RWPE2 (cell line): ENCODE measurements around the gene MRO.

Source experiments
- ATAC-seq: fragments of 200-7000 bp; cut with Tn5 transposase; 3 replicates; pipeline ENCODE4 v1.9.1; 2021; ENCODE audit warnings: low read depth
- DNase-seq: peaks from one replicate; pipeline ENCODE4 v3.0.0-alpha.2; 2020; ENCODE audit warnings: low spot score
- H3K27ac ChIP-seq: fragments of 450-650 bp; 2 replicates; pipeline ENCODE4 v1.5.1; 2017; ENCODE audit warnings: mild to moderate bottlenecking; ENCODE audit not compliant: poor library complexity, severe bottlenecking
- H3K27me3 ChIP-seq: fragments of 250-450 bp; sonication (Bioruptor Pico); 2 replicates; pipeline ENCODE4 v1.5.1; 2021; ENCODE audit warnings: mild to moderate bottlenecking, moderate library complexity; ENCODE audit not compliant: insufficient read depth, poor library complexity, severe bottlenecking
- H3K36me3 ChIP-seq: fragments of 250-450 bp; sonication (Bioruptor Pico); 2 replicates; pipeline ENCODE4 v1.5.1; 2020; ENCODE audit warnings: low read depth, mild to moderate bottlenecking, moderate library complexity
- H3K4me1 ChIP-seq: fragments of 250-450 bp; sonication (Bioruptor Pico); 2 replicates; pipeline ENCODE4 v1.5.1; 2021; ENCODE audit warnings: mild to moderate bottlenecking, moderate library complexity; ENCODE audit not compliant: insufficient read depth, poor library complexity, severe bottlenecking
- H3K4me3 ChIP-seq: fragments of 250-450 bp; sonication (Bioruptor Pico); 2 replicates; pipeline ENCODE4 v1.5.1; 2021; ENCODE audit warnings: mild to moderate bottlenecking, moderate library complexity; ENCODE audit not compliant: severe bottlenecking
- H3K9me3 ChIP-seq: fragments of 250-450 bp; sonication (Bioruptor Pico); 2 replicates; pipeline ENCODE4 v1.5.1; 2021; ENCODE audit warnings: mild to moderate bottlenecking, moderate library complexity; ENCODE audit not compliant: severe bottlenecking
- TF ChIP-seq, protein P1 (sequence below): fragments of 450-650 bp; IDR thresholded peaks from one replicate; pipeline ENCODE4 v1.5.1; 2017; ENCODE audit warnings: mild to moderate bottlenecking, moderate library complexity; ENCODE audit not compliant: poor library complexity, severe bottlenecking

Gene MRO

DNA sequence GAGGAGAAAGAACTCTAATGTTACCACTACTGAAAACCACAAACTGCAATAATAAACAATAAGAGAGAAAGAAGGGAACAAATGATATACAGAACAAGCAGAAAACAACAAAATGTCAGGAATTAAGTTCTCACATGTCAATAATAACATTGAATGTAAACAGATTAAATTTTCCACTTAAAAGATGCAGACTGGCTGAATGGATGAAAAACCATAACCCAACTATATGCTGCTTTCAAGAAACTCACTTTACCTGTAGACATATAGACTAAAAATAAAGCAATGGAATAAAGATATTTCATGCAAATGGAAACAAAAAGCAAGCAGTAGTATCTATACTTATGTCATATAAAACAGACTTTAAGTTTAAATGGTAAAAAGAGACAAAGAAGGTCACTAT lies 50.4 kb downstream of the MRO start:
- no peaks in the 10 kb centered on the region for H3K36me3 ChIP-seq
- H3K27me3 ChIP-seq, result no peaks in the 10 kb centered on the region
- H3K9me3 ChIP-seq, result no peaks in the 10 kb centered on the region
- TF ChIP-seq, protein P1, sequence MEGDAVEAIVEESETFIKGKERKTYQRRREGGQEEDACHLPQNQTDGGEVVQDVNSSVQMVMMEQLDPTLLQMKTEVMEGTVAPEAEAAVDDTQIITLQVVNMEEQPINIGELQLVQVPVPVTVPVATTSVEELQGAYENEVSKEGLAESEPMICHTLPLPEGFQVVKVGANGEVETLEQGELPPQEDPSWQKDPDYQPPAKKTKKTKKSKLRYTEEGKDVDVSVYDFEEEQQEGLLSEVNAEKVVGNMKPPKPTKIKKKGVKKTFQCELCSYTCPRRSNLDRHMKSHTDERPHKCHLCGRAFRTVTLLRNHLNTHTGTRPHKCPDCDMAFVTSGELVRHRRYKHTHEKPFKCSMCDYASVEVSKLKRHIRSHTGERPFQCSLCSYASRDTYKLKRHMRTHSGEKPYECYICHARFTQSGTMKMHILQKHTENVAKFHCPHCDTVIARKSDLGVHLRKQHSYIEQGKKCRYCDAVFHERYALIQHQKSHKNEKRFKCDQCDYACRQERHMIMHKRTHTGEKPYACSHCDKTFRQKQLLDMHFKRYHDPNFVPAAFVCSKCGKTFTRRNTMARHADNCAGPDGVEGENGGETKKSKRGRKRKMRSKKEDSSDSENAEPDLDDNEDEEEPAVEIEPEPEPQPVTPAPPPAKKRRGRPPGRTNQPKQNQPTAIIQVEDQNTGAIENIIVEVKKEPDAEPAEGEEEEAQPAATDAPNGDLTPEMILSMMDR, result no peak
- ATAC-seq, result no peak
- no peak overlapping the region for H3K27ac ChIP-seq
- no peak overlapping the region for H3K4me3 ChIP-seq
- no peaks in the 10 kb centered on the region for H3K4me1 ChIP-seq
- no peak for DNase-seq

DNA sequence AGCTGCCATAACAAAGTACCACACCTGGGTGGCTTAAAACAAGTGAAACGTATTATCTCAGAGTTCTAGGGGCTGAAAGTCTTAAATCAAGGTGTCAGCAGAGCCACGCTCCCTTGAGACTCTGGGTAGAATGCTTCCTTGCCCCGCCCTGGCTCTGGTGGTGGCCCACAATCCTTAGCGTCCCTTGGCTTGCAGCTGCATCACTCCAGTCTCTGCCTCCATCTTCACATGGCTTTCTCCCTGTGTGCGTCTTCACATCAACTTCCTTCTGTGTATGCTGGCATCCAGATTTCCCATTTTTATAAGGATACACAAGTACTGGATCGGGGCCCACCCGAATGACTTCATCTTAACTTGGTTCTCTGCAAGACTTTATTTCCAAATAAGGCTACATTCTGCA lies 62.5 kb downstream of the MRO start:
- ATAC-seq (no peak), DNase-seq (no peak)
- TF ChIP-seq, protein P1, result no peak
- no peaks in the 10 kb centered on the region for H3K36me3 ChIP-seq
- H3K27ac ChIP-seq, result no peak overlapping the region
- no peaks in the 10 kb centered on the region for H3K4me1 ChIP-seq
- H3K9me3 ChIP-seq, result no peaks in the 10 kb centered on the region
- no peak overlapping the region for H3K4me3 ChIP-seq
- H3K27me3 ChIP-seq, result peaks cover 13% of the 10 kb centered on the region

DNA sequence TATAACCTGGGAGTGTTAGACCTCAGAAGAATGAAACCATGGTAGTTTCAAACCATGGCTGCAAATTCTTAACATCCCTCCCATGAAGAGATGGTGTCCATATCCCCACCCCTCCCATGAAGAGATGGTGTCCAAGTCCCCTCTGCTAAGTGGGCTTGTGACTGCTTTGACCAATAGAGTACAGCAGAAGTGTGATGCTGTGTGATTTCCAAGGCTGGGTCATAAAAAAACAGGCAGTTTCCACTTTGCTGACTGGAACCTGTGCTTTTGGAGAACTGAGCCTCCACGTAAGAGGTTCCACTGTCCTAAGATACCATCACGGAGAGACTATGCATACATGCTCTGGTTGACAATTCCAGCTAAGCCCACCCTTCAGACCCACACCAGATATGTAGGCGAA lies 65.5 kb downstream of the MRO start:
- no peaks in the 10 kb centered on the region for H3K9me3 ChIP-seq
- DNase-seq (no peak), ATAC-seq (no peak)
- H3K36me3 ChIP-seq, result no peaks in the 10 kb centered on the region
- H3K4me1 ChIP-seq, result no peaks in the 10 kb centered on the region
- H3K4me3 ChIP-seq, result no peak overlapping the region
- H3K27me3 ChIP-seq, result peaks cover 13% of the 10 kb centered on the region
- TF ChIP-seq, protein P1, result no peak
- H3K27ac ChIP-seq, result no peak overlapping the region

DNA sequence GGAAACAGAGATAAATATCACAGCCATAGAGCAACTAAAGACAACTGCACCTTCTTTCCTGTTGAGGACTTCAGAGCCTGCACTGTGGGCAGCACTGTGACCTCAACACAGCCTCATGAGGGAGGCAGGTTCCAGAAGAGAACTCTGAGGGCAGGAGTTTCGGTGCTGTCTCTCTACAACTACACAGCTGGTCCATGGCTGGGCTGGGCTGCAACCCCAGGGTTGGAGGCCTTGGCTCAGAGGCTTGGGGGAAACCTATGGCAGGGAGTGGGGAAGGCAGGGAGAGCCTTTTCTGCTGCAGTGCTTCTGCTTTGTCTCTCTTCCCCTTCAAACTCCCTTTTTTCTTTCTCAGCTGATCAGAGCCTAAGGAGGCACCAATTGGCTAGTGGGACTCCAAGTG lies 66.5 kb downstream of the MRO start:
- no peak overlapping the region for H3K27ac ChIP-seq
- TF ChIP-seq, protein P1, result no peak
- no peak overlapping the region for H3K4me3 ChIP-seq
- ATAC-seq (no peak), DNase-seq (no peak)
- H3K36me3 ChIP-seq, result no peaks in the 10 kb centered on the region
- H3K4me1 ChIP-seq, result no peaks in the 10 kb centered on the region
- H3K9me3 ChIP-seq, result no peaks in the 10 kb centered on the region
- H3K27me3 ChIP-seq, result peaks cover 7% of the 10 kb centered on the region

DNA sequence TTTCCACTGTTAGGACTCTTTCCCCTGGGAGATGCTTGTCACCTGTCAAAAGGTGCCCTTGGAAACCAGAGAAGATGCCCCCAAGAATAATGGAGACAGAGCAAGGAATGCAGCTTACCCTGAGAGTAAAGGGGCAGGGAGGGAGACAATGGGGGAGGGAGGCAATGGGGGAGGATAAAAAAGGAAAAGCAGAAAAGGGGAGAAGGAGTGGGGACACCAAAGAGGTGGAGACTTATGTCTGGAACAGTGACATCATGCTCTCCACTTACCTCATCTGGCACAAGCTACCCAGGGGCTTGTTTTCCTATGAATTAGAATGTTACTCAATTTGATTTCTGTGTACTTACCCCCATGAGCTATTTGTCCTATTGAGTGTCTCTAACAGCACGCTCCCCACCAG lies 67.9 kb downstream of the MRO start:
- no peak for DNase-seq
- Histone ChIP-seq H3K27ac (no peak overlapping the region), H3K4me3 (no peak overlapping the region), H3K36me3 (no peaks in the 10 kb centered on the region), H3K9me3 (no peaks in the 10 kb centered on the region), H3K4me1 (no peaks in the 10 kb centered on the region), H3K27me3 (peaks cover 7% of the 10 kb centered on the region)
- TF ChIP-seq, protein P1, result no peak
- no peak for ATAC-seq
